GM18907 (cell line): Measurements from ENCODE around the gene SDK1.
"Not testable (repeated sequence)": the region's sequence is repeated elsewhere in the genome, so short reads cannot be mapped to it uniquely, and the experiment has no call there.

ENCODE experiments used
- ATAC-seq: cut with Tn5 transposase; IDR thresholded peaks from one replicate; pipeline ENCODE4 v1.9.1; 2021; ENCODE audit warnings: mild to moderate bottlenecking, moderate library complexity; ENCODE audit not compliant: unreplicated experiment

Gene SDK1

GRCh38 chr7:4245866-4246470 is 944.9 kb downstream of the SDK1 start:
- ATAC-seq, result no peak

- no peak for ATAC-seq
Observed at GRCh38 chr7:4246536-4246935, 945.5 kb downstream of the SDK1 start.

- no peak for ATAC-seq
Observed at GRCh38 chr7:4247106-4247876, 946.2 kb downstream of the SDK1 start.

- ATAC-seq, result no peak
Observed at GRCh38 chr7:4248295-4248694, 947.2 kb downstream of the SDK1 start.

GRCh38 chr7:4249241-4249640 is 948.2 kb downstream of the SDK1 start:
- no peak for ATAC-seq

GRCh38 chr7:4255336-4255735 is 954.3 kb downstream of the SDK1 start:
- ATAC-seq, result no peak

- no peak for ATAC-seq
Observed at GRCh38 chr7:4256286-4256685, 955.2 kb downstream of the SDK1 start.

- ATAC-seq, result no peak
Observed at GRCh38 chr7:4257146-4258111, 956.4 kb downstream of the SDK1 start.

GRCh38 chr7:4260116-4260515 is 959.1 kb downstream of the SDK1 start:
- ATAC-seq, result not testable (repeated sequence)

GRCh38 chr7:4260867-4261600 is 960.0 kb downstream of the SDK1 start:
- ATAC-seq, result no peak

GRCh38 chr7:4261601-4261960 is 960.5 kb downstream of the SDK1 start:
- no peak for ATAC-seq

GRCh38 chr7:4264206-4264605 is 963.2 kb downstream of the SDK1 start:
- not testable (repeated sequence) for ATAC-seq

GRCh38 chr7:4265066-4265465 is 964.0 kb downstream of the SDK1 start:
- no peak for ATAC-seq

- ATAC-seq, result no peak
Observed at GRCh38 chr7:4265676-4266075, 964.6 kb downstream of the SDK1 start.

- no peak for ATAC-seq
Observed at GRCh38 chr7:4266270-4267040, 965.4 kb downstream of the SDK1 start.

GRCh38 chr7:4267341-4268039 is 966.4 kb downstream of the SDK1 start:
- ATAC-seq, result no peak

GRCh38 chr7:4268040-4268965 is 967.3 kb downstream of the SDK1 start:
- no peak for ATAC-seq

- no peak for ATAC-seq
Observed at GRCh38 chr7:4269086-4269485, 968.0 kb downstream of the SDK1 start.
